IPS DF 6.9 (cell line): ENCODE results near the gene LRP6.
A peak's percentile ranks its signal among the peaks of the same experiment; 100 is the strongest.
"Not testable (repeated sequence)": the region's sequence is repeated elsewhere in the genome, so short reads cannot be mapped to it uniquely, and the experiment has no call there.

ENCODE experiments used
- DNase-seq: peaks from one replicate; pipeline ENCODE4 v3.0.0-alpha.2; 2013; ENCODE audit warnings: low read depth, low spot score
- H3K27ac ChIP-seq: one replicate; pipeline ENCODE4 v1.5.1; 2013; ENCODE audit warnings: low read length, control low read depth
- H3K27me3 ChIP-seq: 2 replicates; pipeline ENCODE4 v1.6.1; 2013; ENCODE audit warnings: mild to moderate bottlenecking, low read length; ENCODE audit not compliant: control insufficient read depth, insufficient read depth
- H3K36me3 ChIP-seq: 2 replicates; pipeline ENCODE4 v1.6.1; 2013; ENCODE audit warnings: low read length; ENCODE audit not compliant: control insufficient read depth, insufficient read depth
- H3K4me1 ChIP-seq: 2 replicates; pipeline ENCODE4 v1.6.1; 2013; ENCODE audit warnings: low read length; ENCODE audit not compliant: control insufficient read depth, insufficient read depth
- H3K4me3 ChIP-seq: 2 replicates; pipeline ENCODE4 v1.5.1; 2013; ENCODE audit warnings: mild to moderate bottlenecking, low read length
- H3K9me3 ChIP-seq: 2 replicates; pipeline ENCODE4 v1.6.1; 2013; ENCODE audit warnings: low read length, inconsistent platforms; ENCODE audit not compliant: control insufficient read depth, insufficient read depth
- WGBS: extraction: QIAGEN DNeasy Blood & Tissue Kit; methylation state at CpG from one replicate; pipeline ENCODE4 v1.1.7; 2013; ENCODE audit warnings: mixed read lengths, missing lambda C conversion rate; ENCODE audit not compliant: insufficient read length, insufficient coverage; 5-methylcytosine and 5-hydroxymethylcytosine counted together

Gene LRP6

DNA sequence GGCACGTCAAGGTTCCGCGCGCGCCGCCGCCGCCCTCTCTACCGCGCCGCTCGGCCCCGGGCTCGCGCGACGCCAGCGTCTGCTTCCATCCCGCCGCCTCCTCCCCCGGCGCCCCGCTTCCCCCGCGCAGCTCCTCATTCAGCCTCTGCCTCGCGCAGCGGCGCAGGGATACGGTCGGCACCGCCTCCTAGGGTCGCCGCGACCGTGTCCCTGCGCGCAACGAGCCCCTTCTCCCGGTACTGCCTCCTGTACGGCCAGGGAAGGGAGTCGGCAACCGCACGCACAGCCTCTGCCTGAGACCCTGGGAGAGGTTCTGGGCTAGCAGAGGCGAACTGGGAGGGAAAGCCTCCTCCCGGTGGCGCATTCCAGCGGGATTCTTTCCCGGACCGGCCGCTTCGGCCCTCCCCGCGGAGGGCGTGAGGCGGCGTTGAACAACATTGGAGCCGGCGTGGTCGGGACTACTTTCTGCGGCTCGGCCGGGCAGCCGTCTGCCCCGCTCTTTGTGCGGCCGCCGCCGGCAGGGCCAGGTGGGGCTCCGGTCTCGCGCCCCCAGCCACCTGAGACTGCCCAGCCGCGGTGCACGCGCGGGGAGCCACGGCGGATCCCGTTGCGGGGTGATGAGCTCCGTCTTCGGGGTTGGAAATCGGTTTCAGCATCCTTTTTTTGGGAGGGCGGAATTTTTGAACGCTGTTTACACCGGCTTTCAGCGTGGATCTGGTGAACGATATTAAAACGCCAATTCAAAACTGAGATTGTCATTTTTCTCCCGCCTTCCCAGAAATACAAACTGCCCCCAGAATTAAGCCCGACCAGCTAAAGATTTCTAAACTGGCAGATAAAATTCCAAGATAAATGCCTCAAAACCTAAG is at the start of gene LRP6:
Gene LRP6, minus strand, starts transcription at position 172 of the 869 bp plus-strand sequence. CDS start 309 bp downstream, outside the sequence.
- H3K27me3 ChIP-seq = no peaks in the 10 kb centered on the region
- peak; percentile 80 for DNase-seq
- WGBS = no CpG with 5 or more reads among the region's 92 CpGs
- no peaks in the 10 kb centered on the region for H3K9me3 ChIP-seq
- H3K27ac ChIP-seq = no peak within 1 kb of the TSS
- H3K4me1 ChIP-seq = no peaks in the 10 kb centered on the region
- no peaks in the 10 kb centered on the region for H3K36me3 ChIP-seq
- peak within 1 kb of the TSS; percentile 82 for H3K4me3 ChIP-seq

- no peaks in the 10 kb centered on the region for H3K27me3 ChIP-seq
- no peaks in the 10 kb centered on the region for H3K36me3 ChIP-seq
- no peaks in the 10 kb centered on the region for H3K9me3 ChIP-seq
- no peak overlapping the region for H3K27ac ChIP-seq
- H3K4me1 ChIP-seq = no peaks in the 10 kb centered on the region
- no peak for DNase-seq
- H3K4me3 ChIP-seq = no peak overlapping the region
Observed at GRCh38 chr12:12315838-12316237, 49.0 kb upstream of the LRP6 start.

DNA sequence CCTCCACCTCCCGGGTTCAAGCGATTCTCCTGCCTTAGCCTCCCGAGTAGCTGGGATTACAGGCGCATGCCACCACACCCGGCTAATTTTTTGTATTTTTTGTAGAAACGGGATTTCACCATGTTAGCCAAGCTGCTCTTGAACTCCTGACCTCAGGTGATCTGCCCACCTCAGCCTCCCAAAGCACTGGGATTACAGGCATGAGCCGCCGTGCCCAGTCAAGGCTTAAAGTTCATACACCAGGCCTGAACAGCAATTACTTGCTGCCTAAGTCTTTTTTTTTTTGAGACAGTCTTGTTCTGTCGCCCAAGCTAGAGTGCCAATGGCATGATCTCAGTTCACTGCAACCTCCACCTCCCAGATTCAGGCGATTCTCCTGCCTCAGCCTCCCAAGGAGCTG is 43.9 kb upstream of the LRP6 start:
- not testable (repeated sequence) for H3K4me3 ChIP-seq, H3K27me3 ChIP-seq, H3K27ac ChIP-seq, H3K4me1 ChIP-seq, H3K36me3 ChIP-seq, DNase-seq, H3K9me3 ChIP-seq
- no CpG with 5 or more reads among the region's 10 CpGs for WGBS

GRCh38 chr12:12305568-12306300 is 38.9 kb upstream of the LRP6 start:
- Histone ChIP-seq H3K4me1 (no peaks in the 10 kb centered on the region), H3K27ac (no peak overlapping the region), H3K9me3 (no peaks in the 10 kb centered on the region), H3K27me3 (no peaks in the 10 kb centered on the region), H3K4me3 (no peak overlapping the region), H3K36me3 (no peaks in the 10 kb centered on the region)
- no CpG with 5 or more reads among the region's 7 CpGs for WGBS
- no peak for DNase-seq

DNA sequence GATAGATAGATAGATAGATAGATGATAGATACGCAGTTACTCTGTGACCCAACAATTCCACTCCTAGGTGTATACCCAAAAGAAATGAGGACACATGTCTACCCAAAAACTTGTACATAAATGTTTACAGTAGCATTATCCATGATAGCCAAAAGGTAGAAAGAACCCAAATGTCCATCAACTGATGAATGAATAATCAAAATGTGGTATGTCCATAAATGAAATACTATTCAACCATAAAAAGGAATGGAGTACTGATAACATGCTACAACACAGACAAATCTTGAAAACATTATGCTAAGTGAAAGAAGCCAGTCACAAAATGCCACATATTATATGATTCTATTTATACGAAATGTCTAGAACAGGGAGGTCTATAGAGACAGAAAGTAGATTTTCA is 36.1 kb upstream of the LRP6 start:
- WGBS = no CpG with 5 or more reads among the region's 2 CpGs
- Histone ChIP-seq H3K36me3 (no peaks in the 10 kb centered on the region), H3K27me3 (no peaks in the 10 kb centered on the region), H3K27ac (no peak overlapping the region), H3K4me3 (no peak overlapping the region), H3K9me3 (no peaks in the 10 kb centered on the region), H3K4me1 (no peaks in the 10 kb centered on the region)
- no peak for DNase-seq

- Histone ChIP-seq H3K36me3 (no peaks in the 10 kb centered on the region), H3K9me3 (no peaks in the 10 kb centered on the region), H3K4me1 (no peaks in the 10 kb centered on the region), H3K4me3 (no peak overlapping the region), H3K27ac (no peak overlapping the region), H3K27me3 (no peaks in the 10 kb centered on the region)
- DNase-seq = no peak
- no CpG with 5 or more reads among the region's 2 CpGs for WGBS
Observed at GRCh38 chr12:12301122-12301521, 34.3 kb upstream of the LRP6 start.

GRCh38 chr12:12297201-12297830 is 30.5 kb upstream of the LRP6 start:
- no peak for DNase-seq
- no CpG with 5 or more reads among the region's 8 CpGs for WGBS
- Histone ChIP-seq H3K27ac (no peak overlapping the region), H3K36me3 (no peaks in the 10 kb centered on the region), H3K4me1 (no peaks in the 10 kb centered on the region), H3K4me3 (no peak overlapping the region), H3K9me3 (no peaks in the 10 kb centered on the region), H3K27me3 (no peaks in the 10 kb centered on the region)

DNA sequence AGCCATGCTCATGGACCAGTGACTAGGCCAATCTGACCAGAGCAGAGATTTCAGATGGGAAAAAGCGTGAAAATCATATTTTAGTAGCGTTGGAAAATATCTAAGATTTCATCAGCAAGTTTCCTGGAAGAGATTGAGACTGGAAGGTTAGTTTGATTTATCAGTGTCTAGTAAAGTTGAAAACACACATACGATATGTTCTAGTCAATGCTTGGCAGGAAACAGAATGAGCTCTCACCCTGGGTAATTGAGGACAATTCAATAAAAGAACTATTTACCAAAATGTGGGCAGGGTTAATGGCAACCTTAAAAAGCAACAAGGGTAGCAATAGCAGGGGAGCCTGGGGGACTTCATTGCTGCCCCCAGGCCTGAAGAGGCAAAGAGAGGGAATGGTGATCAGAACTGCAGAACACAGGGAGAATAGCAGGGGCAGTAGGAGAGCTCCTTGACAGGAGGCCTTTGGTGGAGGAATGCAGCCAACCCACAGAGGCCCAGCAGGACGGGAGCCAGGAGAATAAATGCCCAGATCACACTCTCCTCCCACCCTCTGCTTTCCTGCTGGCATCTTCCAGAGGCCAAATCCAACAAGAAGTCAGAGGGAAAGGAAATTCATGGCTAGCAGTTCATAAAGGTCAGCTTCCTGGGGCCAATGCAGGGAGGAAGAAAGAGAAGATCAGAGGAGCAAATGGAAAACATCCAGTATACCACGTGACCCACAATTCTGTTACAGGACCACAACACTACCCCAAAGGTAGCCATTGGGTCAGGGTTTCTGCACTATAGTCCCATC is 27.6 kb upstream of the LRP6 start:
- Histone ChIP-seq H3K4me1 (no peaks in the 10 kb centered on the region), H3K27ac (no peak overlapping the region), H3K9me3 (no peaks in the 10 kb centered on the region), H3K27me3 (no peaks in the 10 kb centered on the region), H3K36me3 (no peaks in the 10 kb centered on the region), H3K4me3 (no peak overlapping the region)
- no CpG with 5 or more reads among the region's 5 CpGs for WGBS
- DNase-seq = no peak

GRCh38 chr12:12290206-12290605 is 23.4 kb upstream of the LRP6 start:
- Histone ChIP-seq H3K27me3 (no peaks in the 10 kb centered on the region), H3K4me1 (no peaks in the 10 kb centered on the region), H3K36me3 (no peaks in the 10 kb centered on the region), H3K9me3 (no peaks in the 10 kb centered on the region), H3K27ac (no peak overlapping the region), H3K4me3 (no peak overlapping the region)
- no peak for DNase-seq
- WGBS = no CpG with 5 or more reads among the region's 1 CpG

GRCh38 chr12:12286441-12286840 is 19.6 kb upstream of the LRP6 start:
- Histone ChIP-seq H3K27me3 (no peaks in the 10 kb centered on the region), H3K4me3 (no peak overlapping the region), H3K36me3 (no peaks in the 10 kb centered on the region), H3K27ac (no peak overlapping the region), H3K4me1 (peaks cover 2% of the 10 kb centered on the region; the same call in 1 of the 2 replicates), H3K9me3 (no peaks in the 10 kb centered on the region)
- no peak for DNase-seq
- no CpG with 5 or more reads among the region's 5 CpGs for WGBS
